Spleen (tissue), 7 donors: ENCODE data around the gene PSMD1.

Source experiments
- POLR2A ChIP-seq, 3 donors: fragments of 450-650 bp; IDR thresholded peaks; one replicate each; pipeline ENCODE4 v1.5.1; 2017; ENCODE audit warnings: antibody characterized with exemption in 3 of 3, mild to moderate bottlenecking in 1 of 3
- POLR2AphosphoS5 ChIP-seq, 3 donors: sonication (generic); formaldehyde crosslinking; IDR thresholded peaks; one replicate each; pipeline ENCODE4 v1.5.1; 2017; ENCODE audit warnings: antibody characterized with exemption in 3 of 3
- TF ChIP-seq, protein P1 (sequence below), 11 experiments: fragments of 200-600 bp in 7 of 11; fragments of 450-650 bp in 4 of 11; sonication (generic) in 4 of 11; IDR thresholded peaks in 8 of 11; conservative IDR thresholded peaks in 3 of 11; 1 replicate in 7 of 11; 2 replicates in 4 of 11; pipeline versions ENCODE4 v1.4.0 to v1.8.0; 2016 to 2021; ENCODE audit warnings: antibody characterized with exemption in 11 of 11, inconsistent platforms in 4 of 11, mild to moderate bottlenecking in 1 of 11
- donor health status: DM: no; HTN: no; CAD: no; lungs with moderate emphysema.
- donor health status: DM: no; HTN: no; CAD: no.
- donor health status: DM: no; HTN: no; CAD: no.

DNA sequence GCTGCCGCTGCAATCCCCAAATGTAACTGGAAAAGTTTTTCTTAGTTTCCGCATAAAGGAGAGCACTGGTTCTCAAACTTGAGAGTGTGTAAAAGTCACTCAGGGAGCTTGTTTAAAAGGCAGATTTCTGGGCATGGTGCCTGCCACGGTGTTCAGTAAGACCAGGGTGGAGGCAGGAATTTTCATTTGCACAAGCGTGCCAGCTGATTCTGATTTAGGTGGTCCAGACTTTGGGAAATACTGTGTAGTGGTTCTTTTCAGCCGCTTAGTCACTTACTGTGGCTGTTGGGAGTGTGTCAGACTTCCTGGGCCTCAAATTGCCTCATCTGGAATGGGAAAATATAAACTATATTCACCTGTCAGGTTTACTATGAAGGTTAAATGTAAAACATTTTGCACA lies 142.6 kb downstream of the PSMD1 start:
- TF ChIP-seq POLR2A (IDR thresholded peaks at IDR 0.05): no peak
- TF ChIP-seq, protein P1, sequence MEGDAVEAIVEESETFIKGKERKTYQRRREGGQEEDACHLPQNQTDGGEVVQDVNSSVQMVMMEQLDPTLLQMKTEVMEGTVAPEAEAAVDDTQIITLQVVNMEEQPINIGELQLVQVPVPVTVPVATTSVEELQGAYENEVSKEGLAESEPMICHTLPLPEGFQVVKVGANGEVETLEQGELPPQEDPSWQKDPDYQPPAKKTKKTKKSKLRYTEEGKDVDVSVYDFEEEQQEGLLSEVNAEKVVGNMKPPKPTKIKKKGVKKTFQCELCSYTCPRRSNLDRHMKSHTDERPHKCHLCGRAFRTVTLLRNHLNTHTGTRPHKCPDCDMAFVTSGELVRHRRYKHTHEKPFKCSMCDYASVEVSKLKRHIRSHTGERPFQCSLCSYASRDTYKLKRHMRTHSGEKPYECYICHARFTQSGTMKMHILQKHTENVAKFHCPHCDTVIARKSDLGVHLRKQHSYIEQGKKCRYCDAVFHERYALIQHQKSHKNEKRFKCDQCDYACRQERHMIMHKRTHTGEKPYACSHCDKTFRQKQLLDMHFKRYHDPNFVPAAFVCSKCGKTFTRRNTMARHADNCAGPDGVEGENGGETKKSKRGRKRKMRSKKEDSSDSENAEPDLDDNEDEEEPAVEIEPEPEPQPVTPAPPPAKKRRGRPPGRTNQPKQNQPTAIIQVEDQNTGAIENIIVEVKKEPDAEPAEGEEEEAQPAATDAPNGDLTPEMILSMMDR (IDR thresholded peaks at IDR 0.05 in 8 of 11, conservative IDR thresholded peaks at IDR 0.05 in 3 of 11): no peak
- TF ChIP-seq POLR2AphosphoS5 (IDR thresholded peaks at IDR 0.05): no peak
